H1 (cell line): ENCODE results near the gene SLC38A10. TPM values are rescaled to one million over a fixed set of nuclear protein-coding genes. Genes with fewer than 3 reads are reported as not detected.

Experiments used
- CTCF ChIA-PET: fragments of 300-600 bp; sonication (Branson Sonifier 250); formaldehyde crosslinking; loops from one replicate; lab custom pipeline; 2021; ENCODE audit not compliant: partially characterized antibody; lab: Charles Lee
- POLR2A ChIA-PET: fragments of 300-600 bp; sonication (Branson Sonifier 250); formaldehyde crosslinking; loops from one replicate; lab custom pipeline; 2021; ENCODE audit warnings: inconsistent platforms; ENCODE audit not compliant: partially characterized antibody; lab: Charles Lee
- DNase-seq, 2 experiments: peaks; one replicate each; pipeline versions ENCODE4 v3.0.0 to v3.0.0-alpha.2; 2010 to 2022; ENCODE audit warnings: low spot score in 2 of 2, low read depth in 1 of 2, mixed read lengths in 1 of 2
- FAIRE-seq: peaks from 2 replicates; lab custom pipeline; 2011; peaks lifted over from hg19 to GRCh38; lab: Jason Lieb, UNC
- H2AFZ ChIP-seq: 2 replicates; pipeline ENCODE4 v1.8.1; 2012; ENCODE audit warnings: low read length, inconsistent platforms
- H2AK5ac ChIP-seq: 2 replicates; pipeline ENCODE4 v1.6.1; 2013; ENCODE audit warnings: low read depth, low read length
- H2BK120ac ChIP-seq: replicated peaks from 2 replicates; pipeline ENCODE3; 2013; ENCODE audit warnings: low read depth, low read length, inconsistent platforms
- H2BK12ac ChIP-seq: 2 replicates; pipeline ENCODE4 v1.6.1; 2013; ENCODE audit warnings: low read depth, low read length
- H2BK15ac ChIP-seq: 2 replicates; pipeline ENCODE4 v1.6.1; 2013; ENCODE audit warnings: low read length
- H2BK20ac ChIP-seq: 2 replicates; pipeline ENCODE4 v1.6.1; 2013; ENCODE audit warnings: low read length
- H2BK5ac ChIP-seq: 2 replicates; pipeline ENCODE4 v1.6.1; 2013; ENCODE audit warnings: low read depth, low read length
- H3K14ac ChIP-seq: 2 replicates; pipeline ENCODE4 v1.6.1; 2013; ENCODE audit warnings: inconsistent platforms; ENCODE audit not compliant: insufficient read length
- H3K18ac ChIP-seq: 2 replicates; pipeline ENCODE4 v1.6.1; 2013; ENCODE audit warnings: low read length; ENCODE audit errors: extremely low read depth
- H3K23ac ChIP-seq: 2 replicates; pipeline ENCODE4 v1.6.1; 2013; ENCODE audit warnings: inconsistent platforms; ENCODE audit not compliant: insufficient read length
- H3K23me2 ChIP-seq: 2 replicates; pipeline ENCODE4 v1.6.1; 2013; ENCODE audit warnings: low read depth, low read length
- H3K27ac ChIP-seq: 2 replicates; pipeline ENCODE4 v1.6.1; 2011; ENCODE audit warnings: low read depth, low read length, inconsistent platforms
- H3K27me3 ChIP-seq, 4 experiments: replicated peaks in 1 of 4; 1 replicate in 1 of 4; 2 replicates in 3 of 4; pipeline versions ENCODE4 v1.6.1 to v1.8.1; 2011 to 2013; ENCODE audit warnings: low read length in 3 of 4, mild to moderate bottlenecking in 3 of 4, inconsistent platforms in 2 of 4, mixed read lengths in 2 of 4, moderate library complexity in 1 of 4; ENCODE audit not compliant: control insufficient read depth in 3 of 4, insufficient read depth in 3 of 4; ENCODE audit errors: extremely low read depth in 1 of 4
- H3K36me3 ChIP-seq, 4 experiments: 2 replicates each; pipeline versions ENCODE4 v1.6.1 to v1.8.1; 2011 to 2013; ENCODE audit warnings: mild to moderate bottlenecking in 4 of 4, low read length in 3 of 4, moderate library complexity in 2 of 4, control low read depth in 1 of 4, inconsistent platforms in 1 of 4; ENCODE audit not compliant: insufficient read depth in 4 of 4, control insufficient read depth in 2 of 4
- H3K4ac ChIP-seq: replicated peaks from 2 replicates; pipeline ENCODE3; 2013; ENCODE audit warnings: low read length, low read depth, mixed read lengths, inconsistent platforms; ENCODE audit not compliant: insufficient read length
- H3K4me1 ChIP-seq, 4 experiments: replicated peaks in 1 of 4; 1 replicate in 1 of 4; 2 replicates in 3 of 4; pipeline versions ENCODE4 v1.6.1 to v1.8.1; 2011 to 2013; ENCODE audit warnings: low read length in 3 of 4, inconsistent platforms in 2 of 4, mixed read lengths in 1 of 4; ENCODE audit not compliant: insufficient read depth in 4 of 4, control insufficient read depth in 3 of 4
- H3K4me2 ChIP-seq, 2 experiments: 2 replicates each; pipeline versions ENCODE4 v1.6.1 to v1.8.1; 2011 to 2013; ENCODE audit warnings: low read depth in 2 of 2, low read length in 2 of 2, control low read depth in 1 of 2, inconsistent platforms in 1 of 2, mild to moderate bottlenecking in 1 of 2; ENCODE audit not compliant: insufficient read depth in 1 of 2
- H3K4me3 ChIP-seq, 4 experiments: fragments of 200-600, 300-600 bp in 1 of 4; sonication (generic), shearing (Covaris generic), sonication (Bioruptor Twin) in 1 of 4; 2 replicates each; pipeline versions ENCODE4 v1.5.1 to v1.8.1; 2011 to 2016; ENCODE audit warnings: low read length in 4 of 4, low read depth in 3 of 4, control low read depth in 2 of 4, inconsistent platforms in 2 of 4, mild to moderate bottlenecking in 2 of 4, mixed read lengths in 1 of 4, moderate library complexity in 1 of 4; ENCODE audit not compliant: insufficient read depth in 2 of 4; ENCODE audit errors: extremely low read depth in 1 of 4
- H3K56ac ChIP-seq: replicated peaks from 2 replicates; pipeline ENCODE3; 2013; ENCODE audit warnings: low read depth, mild to moderate bottlenecking, mixed read lengths, low read length, inconsistent platforms; ENCODE audit not compliant: insufficient read length
- H3K79me1 ChIP-seq: 2 replicates; pipeline ENCODE4 v1.6.1; 2013; ENCODE audit warnings: low read depth, low read length, control low read depth
- H3K79me2 ChIP-seq, 2 experiments: 2 replicates each; pipeline versions ENCODE4 v1.6.1 to v1.8.1; 2012 to 2013; ENCODE audit warnings: low read length in 2 of 2, mild to moderate bottlenecking in 2 of 2, inconsistent platforms in 1 of 2; ENCODE audit not compliant: insufficient read depth in 2 of 2, control insufficient read depth in 1 of 2
- H3K9ac ChIP-seq, 4 experiments: replicated peaks in 1 of 4; 1 replicate in 1 of 4; 2 replicates in 3 of 4; pipeline versions ENCODE4 v1.6.1 to v1.8.1; 2011 to 2013; ENCODE audit warnings: low read depth in 3 of 4, low read length in 3 of 4, control low read depth in 2 of 4, mild to moderate bottlenecking in 2 of 4, moderate library complexity in 2 of 4, inconsistent platforms in 1 of 4; ENCODE audit errors: extremely low read depth in 1 of 4
- H3K9me3 ChIP-seq, 2 experiments: 2 replicates each; pipeline versions ENCODE4 v1.6.1 to v1.8.1; 2012 to 2013; ENCODE audit warnings: mild to moderate bottlenecking in 2 of 2, moderate library complexity in 2 of 2, control low read depth in 1 of 2, inconsistent platforms in 1 of 2, low read depth in 1 of 2, low read length in 1 of 2, mixed read lengths in 1 of 2; ENCODE audit not compliant: insufficient read depth in 2 of 2
- H4K20me1 ChIP-seq, 2 experiments: replicated peaks in 1 of 2; 2 replicates each; pipeline versions ENCODE3 to v1.8.1; 2011 to 2013; ENCODE audit warnings: inconsistent platforms in 2 of 2, low read length in 2 of 2, mild to moderate bottlenecking in 1 of 2; ENCODE audit not compliant: insufficient read depth in 2 of 2, control insufficient read depth in 1 of 2
- H4K5ac ChIP-seq: 2 replicates; pipeline ENCODE4 v1.6.1; 2013; ENCODE audit warnings: low read length, low read depth, mixed read lengths, inconsistent platforms; ENCODE audit not compliant: insufficient read length
- H4K8ac ChIP-seq: 2 replicates; pipeline ENCODE4 v1.8.0; 2013; ENCODE audit warnings: mild to moderate bottlenecking, moderate library complexity, low read length, inconsistent platforms; ENCODE audit not compliant: insufficient read depth; ENCODE audit errors: extremely low read depth
- H4K91ac ChIP-seq: replicated peaks from 2 replicates; pipeline ENCODE3; 2013; ENCODE audit warnings: low read length, mixed read lengths, inconsistent platforms; ENCODE audit not compliant: insufficient read length
- MAFK ChIP-seq: IDR thresholded peaks from 2 replicates; pipeline ENCODE4 v1.6.1; 2012; ENCODE audit warnings: low read depth, mild to moderate bottlenecking, improper control_type of control experiment, low read length
- RBBP5 ChIP-seq: IDR thresholded peaks from 2 replicates; pipeline ENCODE4 v1.7.1; 2012; ENCODE audit warnings: low read depth, mild to moderate bottlenecking, inconsistent platforms, low read length, moderate library complexity, borderline replicate concordance
- SIRT6 ChIP-seq: IDR thresholded peaks from one replicate; pipeline ENCODE4 v1.7.1; 2012; ENCODE audit warnings: low read length, inconsistent platforms
- SP2 ChIP-seq: IDR thresholded peaks from 2 replicates; pipeline ENCODE4 v1.6.1; 2012; ENCODE audit warnings: mild to moderate bottlenecking, low read length, inconsistent platforms
- SUZ12 ChIP-seq: fragments of 200-600 bp; sonication (generic); IDR thresholded peaks from 2 replicates; pipeline ENCODE4 v1.6.1; 2012; ENCODE audit warnings: mild to moderate bottlenecking, inconsistent platforms, low read length, moderate library complexity, mixed read lengths
- TAF7 ChIP-seq: optimal IDR thresholded peaks from 2 replicates; pipeline ENCODE3; 2011; ENCODE audit warnings: low read depth, mild to moderate bottlenecking, inconsistent platforms, low read length, moderate library complexity, borderline replicate concordance
- WGBS, 2 experiments: shearing (Covaris generic) in 1 of 2; methylation state at CpG; one replicate each; pipeline versions ENCODE4 v1.1.6 to v1.1.7; 2013 to 2015; ENCODE audit warnings: low lambda C conversion rate in 2 of 2, mixed read lengths in 2 of 2, inconsistent platforms in 1 of 2, low coverage in 1 of 2, missing lambda C conversion rate in 1 of 2; ENCODE audit not compliant: insufficient replicate concordance in 2 of 2, insufficient coverage in 1 of 2, insufficient read length in 1 of 2; ENCODE audit errors: extremely low coverage in 1 of 2, missing lambda C conversion rate in 1 of 2; 5-methylcytosine and 5-hydroxymethylcytosine counted together
- polyA plus RNA-seq, 7 experiments: library from polyadenylated mRNA; depleted of rRNA in 3 of 7; stranded (reverse) in 5 of 7; unstranded in 2 of 7; fragments of >200 nt in 5 of 7; fragments of 200-250 nt in 2 of 7; gene quantifications; 1 replicate in 5 of 7; 2 replicates in 1 of 7; 4 replicates in 1 of 7; pipeline versions ENCODE4 v1.2.1 to v1.2.3, GENCODE V29; 2011 to 2013; ENCODE audit warnings: missing spikeins in 2 of 7, mixed read lengths in 2 of 7
- total RNA-seq: library from RNA; stranded (reverse); fragmentation: NEBNext Ultra II Directional; extraction: Animal tissue kit (Norgen Biotek cat#: 25700); gene quantifications from 2 replicates; pipeline ENCODE4 v1.2.1, GENCODE V29; 2021

The SLC38A10 gene
- total and polyA plus RNA-seq, 2 of the 8 experiments (the other 6 are each of a cell fraction or from before 2014, with no cell fraction given): 26.4 to 41.0 TPM

GRCh38 chr17:81335773-81336157 is 40.7 kb upstream of the SLC38A10 start:
- no peak overlapping the region for H4K91ac ChIP-seq
- FAIRE-seq (no peak), DNase-seq (no peak)
- no peaks in the 10 kb centered on the region for H4K20me1 ChIP-seq
- no peak overlapping the region for H3K27ac ChIP-seq
- H3K14ac ChIP-seq: no peak overlapping the region
- H3K23me2 ChIP-seq: peaks cover 5% of the 10 kb centered on the region; the same call in 1 of the 2 replicates
- no peaks in the 10 kb centered on the region for H3K36me3 ChIP-seq
- WGBS, 2 experiments: 70% methylated on average over 9 of the region's 9 CpGs; no CpG with 5 or more reads in 1 of the 2 experiments
- no peak overlapping the region for H3K18ac ChIP-seq
- no peak overlapping the region for H3K56ac ChIP-seq
- H3K27me3 ChIP-seq: peaks cover 7 to 29% (median 14%) of the 10 kb centered on the region in 4 experiments
- H3K4ac ChIP-seq: no peak overlapping the region
- H2AFZ ChIP-seq: no peak overlapping the region
- no peaks in the 10 kb centered on the region for H3K9me3 ChIP-seq
- POLR2A ChIA-PET: interaction anchor here (0.5 to 2.7 kb wide), 3 partner anchors 11 to 238 kb away, joined by 3 to 5 read pairs (median 3); no protein-coding TSS in a partner anchor
- no peak overlapping the region for H2BK5ac ChIP-seq
- no peak overlapping the region for H3K4me3 ChIP-seq
- H4K8ac ChIP-seq: no peak overlapping the region
- peaks cover 0 to 39% (median 24%) of the 10 kb centered on the region in 4 experiments; a peak in 6 of 7 replicates for H3K4me1 ChIP-seq
- no peaks in the 10 kb centered on the region for H3K79me1 ChIP-seq
- no peak for TF ChIP-seq RBBP5
- no peak for TF ChIP-seq SP2
- TF ChIP-seq TAF7: no peak
- no peak for TF ChIP-seq MAFK
- TF ChIP-seq SUZ12: no peak
- TF ChIP-seq SIRT6: no peak
- TF ChIP-seq, all 59 proteins: peak for 0
- H2AK5ac ChIP-seq: peak overlapping the region; percentile 48; the same call in 1 of the 2 replicates
- no peak overlapping the region for H2BK15ac ChIP-seq
- CTCF ChIA-PET: interaction anchor here (1.0 to 2.5 kb wide), 10 partner anchors 14 to 149 kb away, joined by 3 to 10 read pairs (median 4); no protein-coding TSS in a partner anchor
- no peak overlapping the region for H2BK120ac ChIP-seq
- H4K5ac ChIP-seq: no peak overlapping the region
- no peak overlapping the region for H3K9ac ChIP-seq
- no peak overlapping the region for H2BK20ac ChIP-seq
- no peaks in the 10 kb centered on the region for H3K79me2 ChIP-seq
- H3K23ac ChIP-seq: no peak overlapping the region
- no peak overlapping the region for H3K4me2 ChIP-seq
- no peak overlapping the region for H2BK12ac ChIP-seq
